Measurements from ENCODE around the gene TMEM223. TPM values are rescaled to one million over a fixed set of nuclear protein-coding genes. Genes with fewer than 3 reads are reported as not detected.

TMEM223 gene
- polyA plus RNA-seq, 3 donors: 5.7 to 20.4 (median 19.6) TPM

DNA sequence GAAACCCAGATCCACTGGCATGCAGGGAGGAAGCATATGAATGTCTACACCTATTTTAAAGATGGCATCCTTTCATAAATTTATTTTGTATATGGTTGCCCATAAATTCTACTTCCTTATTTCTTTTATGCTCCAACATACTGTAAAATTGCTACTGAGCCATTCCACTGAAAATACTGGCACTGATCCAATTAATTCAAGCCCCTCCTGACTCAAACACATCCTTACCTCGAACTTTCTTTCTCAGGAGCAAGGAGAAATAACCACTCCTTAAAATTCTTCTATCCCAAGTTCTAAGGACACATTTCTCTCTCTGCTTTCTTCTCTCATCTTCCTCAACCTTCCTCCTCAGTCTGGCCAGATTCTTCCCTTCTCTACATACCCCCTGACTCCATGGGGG lies 18.9 kb upstream of the TMEM223 start:
- no peak for TF ChIP-seq CTCF (IDR thresholded peaks at IDR 0.05)
- intact Hi-C loops (cut with micrococcal nuclease): no loop called here
- H3K4me1 Mint-ChIP-seq: peaks cover 34% of the 10 kb centered on the region

GRCh38 chr11:62806611-62807121 lies 14.9 kb upstream of the TMEM223 start:
- Histone ChIP-seq H3K27me3 (ENCODE audit: control insufficient read depth in 2 of 2, insufficient read depth in 2 of 2, low read length in 2 of 2) (no peaks in the 10 kb centered on the region), H3K4me1 (ENCODE audit: control insufficient read depth in 1 of 2, insufficient read depth in 2 of 2, low read length in 2 of 2) (peaks cover 44 to 48% of the 10 kb centered on the region in 2 donors), H3K9me3 (replicated peaks in 1 of 2; ENCODE audit: control insufficient read depth in 1 of 2, insufficient read depth in 1 of 2, low read length in 2 of 2) (no peaks in the 10 kb centered on the region), H3K9ac (ENCODE audit: insufficient read depth, low read length, poor library complexity, severe bottlenecking) (peak overlapping the region; percentile 89), H3K36me3 (replicated peaks in 1 of 2; ENCODE audit: control insufficient read depth in 1 of 2, insufficient read depth in 2 of 2, low read length in 2 of 2) (peaks cover 18 to 21% of the 10 kb centered on the region in 2 donors), H3K79me2 (ENCODE audit: insufficient read depth, low read length) (peaks cover 41% of the 10 kb centered on the region), H3K4me3 (replicated peaks in 1 of 3; ENCODE audit: low read depth in 2 of 3, low read length in 3 of 3) (peak overlapping the region; percentile 75 to 97 (median 91)), H3K4me2 (replicated peaks; ENCODE audit: extremely low read depth, low read length, poor library complexity, severe bottlenecking) (peak overlapping the region; percentile 82), H3K27ac (ENCODE audit: low read depth in 1 of 2, low read length in 2 of 2) (peak overlapping the region; percentile 98), H4K20me1 (ENCODE audit: insufficient read depth, low read length) (peaks cover 33% of the 10 kb centered on the region), H2AFZ (ENCODE audit: insufficient read depth, low read depth, low read length, poor library complexity, severe bottlenecking) (no peak overlapping the region)
- H3K27ac Mint-ChIP-seq: peak overlapping the region; percentile 91 to 99 (median 98)
- 0% methylated on average over 2 of the region's 5 CpGs for WGBS (ENCODE audit: insufficient coverage)
- no peaks in the 10 kb centered on the region for H3K9me3 Mint-ChIP-seq
- H3K36me3 Mint-ChIP-seq: peaks cover 25 to 31% of the 10 kb centered on the region in 2 donors
- H3K4me1 Mint-ChIP-seq: peaks cover 40% of the 10 kb centered on the region
- intact Hi-C loops (cut with micrococcal nuclease): no loop called here
- peaks cover 0 to 3% (median 2%) of the 10 kb centered on the region in 3 donors for H3K27me3 Mint-ChIP-seq (ENCODE audit: low read depth in 3 of 3)
- TF ChIP-seq CTCF (IDR thresholded peaks at IDR 0.05): no peak
- DNase-seq: peak; percentile 90 to 97 (median 92)
- H3K4me3 Mint-ChIP-seq: peak overlapping the region; percentile 79 to 98

More for the DNA sequence above, 18.9 kb upstream of the TMEM223 start:
- Histone ChIP-seq H3K4me1 (ENCODE audit: control insufficient read depth in 1 of 2, insufficient read depth in 2 of 2, low read length in 2 of 2) (peaks cover 40 to 45% of the 10 kb centered on the region in 2 donors), H4K20me1 (ENCODE audit: insufficient read depth, low read length) (no peaks in the 10 kb centered on the region), H3K4me2 (replicated peaks; ENCODE audit: extremely low read depth, low read length, poor library complexity, severe bottlenecking) (no peak overlapping the region), H3K36me3 (replicated peaks in 1 of 2; ENCODE audit: control insufficient read depth in 1 of 2, insufficient read depth in 2 of 2, low read length in 2 of 2) (peaks cover 0 to 3% of the 10 kb centered on the region in 2 donors), H3K4me3 (replicated peaks in 1 of 3; ENCODE audit: low read depth in 2 of 3, low read length in 3 of 3) (no peak overlapping the region), H3K9me3 (replicated peaks in 1 of 2; ENCODE audit: control insufficient read depth in 1 of 2, insufficient read depth in 1 of 2, low read length in 2 of 2) (no peaks in the 10 kb centered on the region), H3K27ac (ENCODE audit: low read depth in 1 of 2, low read length in 2 of 2) (peak overlapping the region in 1 of 2 donors; percentile 40), H3K79me2 (ENCODE audit: insufficient read depth, low read length) (peaks cover 8% of the 10 kb centered on the region), H2AFZ (ENCODE audit: insufficient read depth, low read depth, low read length, poor library complexity, severe bottlenecking) (no peak overlapping the region), H3K27me3 (ENCODE audit: control insufficient read depth in 2 of 2, insufficient read depth in 2 of 2, low read length in 2 of 2) (no peaks in the 10 kb centered on the region), H3K9ac (ENCODE audit: insufficient read depth, low read length, poor library complexity, severe bottlenecking) (no peak overlapping the region)
- DNase-seq: no peak
- Mint-ChIP-seq H3K27ac (peak overlapping the region in 5 of 7 donors; percentile 7 to 57 (median 30)), H3K4me3 (no peak overlapping the region), H3K27me3 (ENCODE audit: low read depth in 3 of 3) (peaks cover 0 to 3% (median 2%) of the 10 kb centered on the region in 3 donors), H3K9me3 (no peaks in the 10 kb centered on the region), H3K36me3 (peaks cover 10 to 27% of the 10 kb centered on the region in 2 donors)
- WGBS (ENCODE audit: insufficient coverage): 67% methylated on average over 1 of the region's 1 CpG

All from CD14-positive monocyte (primary cell).